HEK293 (cell line): Measurements from ENCODE around the gene UBAP2.

Source experiments
- CTCF ChIA-PET: fragments of 350-600 bp; formaldehyde crosslinking; extraction: SDS; loops from one replicate; lab custom pipeline; 2021; ENCODE audit warnings: antibody characterized with exemption; lab: Yijun Ruan, JAX
- POLR2A ChIA-PET: fragments of 300-600 bp; formaldehyde crosslinking; extraction: SDS; loops from one replicate; lab custom pipeline; 2020; ENCODE audit warnings: antibody characterized with exemption, inconsistent platforms; lab: Yijun Ruan, JAX
- H3K27ac ChIP-seq: fragments of 200-500 bp; sonication (Bioruptor generic); 2 replicates; pipeline ENCODE4 v1.5.1; 2014; ENCODE audit warnings: low read depth, low read length, control low read depth, inconsistent platforms; ENCODE audit errors: extremely low read depth
- H3K36me3 ChIP-seq, 2 experiments: fragments of 200-500 bp in 1 of 2; sonication (Bioruptor generic) in 1 of 2; 1 replicate in 1 of 2; 2 replicates in 1 of 2; pipeline ENCODE4 v1.5.1; 2014 to 2017; ENCODE audit warnings: inconsistent platforms in 2 of 2, low read length in 2 of 2; ENCODE audit not compliant: control insufficient read depth in 2 of 2, insufficient read depth in 1 of 2
- H3K4me1 ChIP-seq: fragments of 200-500 bp; sonication (Bioruptor generic); 2 replicates; pipeline ENCODE4 v1.5.1; 2014; ENCODE audit warnings: mild to moderate bottlenecking, low read length, inconsistent platforms; ENCODE audit not compliant: control insufficient read depth, insufficient read depth
- H3K4me3 ChIP-seq: 2 replicates; pipeline ENCODE4 v1.5.1; 2011; ENCODE audit warnings: low read depth, mild to moderate bottlenecking, control low read depth, low read length, moderate library complexity
- H3K9me3 ChIP-seq: fragments of 200-500 bp; sonication (Bioruptor generic); 2 replicates; pipeline ENCODE4 v1.5.1; 2014; ENCODE audit warnings: low read depth, low read length, inconsistent platforms; ENCODE audit not compliant: control insufficient read depth, insufficient read depth
- AEBP2 ChIP-seq: fragments of 450-650 bp; formaldehyde crosslinking; IDR thresholded peaks from 2 replicates; pipeline ENCODE4 v1.5.1; 2016; ENCODE audit warnings: missing biosample characterization, missing genetic modification characterization, borderline replicate concordance
- ELK4 ChIP-seq: IDR thresholded peaks from 2 replicates; pipeline ENCODE4 v1.6.1; 2011; ENCODE audit warnings: mild to moderate bottlenecking, low read depth, low read length, borderline replicate concordance
- HIC1 ChIP-seq: fragments of 450-650 bp; formaldehyde crosslinking; IDR thresholded peaks from 2 replicates; pipeline ENCODE4 v1.5.1; 2016; ENCODE audit warnings: missing biosample characterization, missing genetic modification characterization
- RBAK ChIP-seq: fragments of 450-650 bp; formaldehyde crosslinking; IDR thresholded peaks from 2 replicates; pipeline ENCODE4 v1.5.1; 2016; ENCODE audit warnings: missing biosample characterization, missing genetic modification characterization
- REPIN1 ChIP-seq: fragments of 450-650 bp; formaldehyde crosslinking; IDR thresholded peaks from 2 replicates; pipeline ENCODE4 v1.5.1; 2017; ENCODE audit warnings: missing biosample characterization, missing genetic modification characterization, low read depth
- YY2 ChIP-seq: fragments of 450-650 bp; formaldehyde crosslinking; IDR thresholded peaks from 2 replicates; pipeline ENCODE4 v1.5.1; 2016; ENCODE audit warnings: missing biosample characterization, missing genetic modification characterization
- ZNF114 ChIP-seq: fragments of 450-650 bp; formaldehyde crosslinking; IDR thresholded peaks from 2 replicates; pipeline ENCODE4 v1.5.0; 2017; ENCODE audit warnings: missing biosample characterization, missing genetic modification characterization
- ZNF121 ChIP-seq: fragments of 450-650 bp; formaldehyde crosslinking; IDR thresholded peaks from 2 replicates; pipeline ENCODE4 v1.5.1; 2016; ENCODE audit warnings: missing biosample characterization, missing genetic modification characterization
- ZNF155 ChIP-seq: fragments of 450-650 bp; formaldehyde crosslinking; IDR thresholded peaks from 2 replicates; pipeline ENCODE4 v1.5.1; 2016; ENCODE audit warnings: missing biosample characterization, missing genetic modification characterization
- ZNF169 ChIP-seq: fragments of 450-650 bp; formaldehyde crosslinking; IDR thresholded peaks from 2 replicates; pipeline ENCODE4 v1.5.1; 2016; ENCODE audit warnings: missing biosample characterization, missing genetic modification characterization
- ZNF18 ChIP-seq: fragments of 450-650 bp; formaldehyde crosslinking; IDR thresholded peaks from 2 replicates; pipeline ENCODE4 v1.5.1; 2016; ENCODE audit warnings: missing biosample characterization, missing genetic modification characterization
- ZNF19 ChIP-seq: fragments of 450-650 bp; formaldehyde crosslinking; IDR thresholded peaks from 2 replicates; pipeline ENCODE4; 2016; ENCODE audit warnings: missing biosample characterization, missing genetic modification characterization, low read depth
- ZNF26 ChIP-seq: fragments of 450-650 bp; formaldehyde crosslinking; IDR thresholded peaks from 2 replicates; pipeline ENCODE4 v1.5.1; 2016; ENCODE audit warnings: missing biosample characterization, missing genetic modification characterization
- ZNF292 ChIP-seq: fragments of 450-650 bp; formaldehyde crosslinking; IDR thresholded peaks from 2 replicates; pipeline ENCODE4 v1.5.1; 2016; ENCODE audit warnings: low read depth, missing biosample characterization, missing genetic modification characterization, borderline replicate concordance
- ZNF311 ChIP-seq: fragments of 450-650 bp; formaldehyde crosslinking; IDR thresholded peaks from 2 replicates; pipeline ENCODE4 v1.5.1; 2017; ENCODE audit warnings: missing biosample characterization, missing genetic modification characterization, borderline replicate concordance
- ZNF335 ChIP-seq: fragments of 450-650 bp; formaldehyde crosslinking; conservative IDR thresholded peaks from 2 replicates; pipeline ENCODE4 v1.5.1; 2016; ENCODE audit warnings: missing biosample characterization, missing genetic modification characterization
- ZNF341 ChIP-seq: fragments of 450-650 bp; formaldehyde crosslinking; IDR thresholded peaks from 2 replicates; pipeline ENCODE4; 2016; ENCODE audit warnings: low read depth, missing biosample characterization, missing genetic modification characterization
- ZNF366 ChIP-seq: fragments of 450-650 bp; formaldehyde crosslinking; conservative IDR thresholded peaks from 2 replicates; pipeline ENCODE4 v1.5.1; 2016; ENCODE audit warnings: missing biosample characterization, missing genetic modification characterization
- ZNF426 ChIP-seq: fragments of 450-650 bp; formaldehyde crosslinking; IDR thresholded peaks from 2 replicates; pipeline ENCODE4 v1.5.1; 2017; ENCODE audit warnings: missing biosample characterization, missing genetic modification characterization, mild to moderate bottlenecking, inconsistent platforms, moderate library complexity
- ZNF488 ChIP-seq: fragments of 450-650 bp; formaldehyde crosslinking; IDR thresholded peaks from 2 replicates; pipeline ENCODE4 v1.5.1; 2016; ENCODE audit warnings: missing biosample characterization, missing genetic modification characterization
- ZNF585B ChIP-seq: fragments of 450-650 bp; formaldehyde crosslinking; IDR thresholded peaks from 2 replicates; pipeline ENCODE4 v1.5.1; 2016; ENCODE audit warnings: missing biosample characterization, missing genetic modification characterization
- ZNF600 ChIP-seq: fragments of 450-650 bp; formaldehyde crosslinking; IDR thresholded peaks from 2 replicates; pipeline ENCODE4 v1.5.1; 2016; ENCODE audit warnings: missing biosample characterization, missing genetic modification characterization
- ZNF624 ChIP-seq: fragments of 450-650 bp; formaldehyde crosslinking; IDR thresholded peaks from 2 replicates; pipeline ENCODE4 v1.5.1; 2017; ENCODE audit warnings: missing biosample characterization, missing genetic modification characterization
- ZSCAN30 ChIP-seq: fragments of 450-650 bp; IDR thresholded peaks from 2 replicates; pipeline ENCODE4 v1.5.1; 2018; ENCODE audit warnings: missing biosample characterization, mild to moderate bottlenecking, missing genetic modification characterization, moderate library complexity

Gene UBAP2

GRCh38 chr9:33993104-33993503, 55.6 kb downstream of the UBAP2 start (continued):
- TF ChIP-seq ZNF488 (no peak), ZNF624 (tag by site-specific recombination) (no peak), REPIN1 (tag by site-specific recombination) (no peak), ZNF311 (tag by site-specific recombination) (no peak), ZNF121 (tag by site-specific recombination) (no peak), YY2 (tag by site-specific recombination) (no peak), ZNF114 (tag by site-specific recombination) (no peak), ZNF341 (tag by site-specific recombination) (no peak), ELK4 (no peak), HIC1 (tag by site-specific recombination) (no peak), RBAK (tag by site-specific recombination) (no peak), ZSCAN30 (tag by site-specific recombination) (no peak), ZNF366 (no peak), ZNF169 (tag by site-specific recombination) (no peak)

GRCh38 chr9:33992632-33993031, 56.1 kb downstream of the UBAP2 start:
- ChIA-PET CTCF (interaction anchor here (0.6 kb wide), 1 partner anchor 577 kb away, joined by 3 read pairs; no protein-coding TSS in a partner anchor), POLR2A (no interaction called here)
- no peaks in the 10 kb centered on the region for H3K4me1 ChIP-seq
- no peak overlapping the region for H3K27ac ChIP-seq
- no peak overlapping the region for H3K4me3 ChIP-seq
- H3K36me3 ChIP-seq = peaks cover 0 to 56% of the 10 kb centered on the region in 2 experiments; a peak in 2 of 3 replicates
- no peaks in the 10 kb centered on the region for H3K9me3 ChIP-seq
- TF ChIP-seq ZNF18 (tag by site-specific recombination) = no peak
- no peak for TF ChIP-seq ZNF585B (tag by site-specific recombination)
- no peak for TF ChIP-seq ZNF292
- TF ChIP-seq ZNF19 (tag by site-specific recombination) = no peak
- no peak for TF ChIP-seq ZNF335
- no peak for TF ChIP-seq ZNF426 (tag by site-specific recombination)
- no peak for TF ChIP-seq ZNF600 (tag by site-specific recombination)
- no peak for TF ChIP-seq ZNF26 (tag by site-specific recombination)
- TF ChIP-seq AEBP2 (tag by site-specific recombination) = no peak
- TF ChIP-seq ZNF155 (tag by site-specific recombination) = no peak
